Smooth muscle cell of the brain vasculature (primary cell): Measurements from ENCODE around the gene SNURF.
"Not testable (repeated sequence)": the region's sequence is repeated elsewhere in the genome, so short reads cannot be mapped to it uniquely, and the experiment has no call there.

ENCODE experiments used
- DNase-seq: peaks from one replicate; pipeline ENCODE4 v3.0.0-alpha.2; 2012; ENCODE audit warnings: low read depth, low spot score

Gene SNURF, protein sequence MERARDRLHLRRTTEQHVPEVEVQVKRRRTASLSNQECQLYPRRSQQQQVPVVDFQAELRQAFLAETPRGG

DNA sequence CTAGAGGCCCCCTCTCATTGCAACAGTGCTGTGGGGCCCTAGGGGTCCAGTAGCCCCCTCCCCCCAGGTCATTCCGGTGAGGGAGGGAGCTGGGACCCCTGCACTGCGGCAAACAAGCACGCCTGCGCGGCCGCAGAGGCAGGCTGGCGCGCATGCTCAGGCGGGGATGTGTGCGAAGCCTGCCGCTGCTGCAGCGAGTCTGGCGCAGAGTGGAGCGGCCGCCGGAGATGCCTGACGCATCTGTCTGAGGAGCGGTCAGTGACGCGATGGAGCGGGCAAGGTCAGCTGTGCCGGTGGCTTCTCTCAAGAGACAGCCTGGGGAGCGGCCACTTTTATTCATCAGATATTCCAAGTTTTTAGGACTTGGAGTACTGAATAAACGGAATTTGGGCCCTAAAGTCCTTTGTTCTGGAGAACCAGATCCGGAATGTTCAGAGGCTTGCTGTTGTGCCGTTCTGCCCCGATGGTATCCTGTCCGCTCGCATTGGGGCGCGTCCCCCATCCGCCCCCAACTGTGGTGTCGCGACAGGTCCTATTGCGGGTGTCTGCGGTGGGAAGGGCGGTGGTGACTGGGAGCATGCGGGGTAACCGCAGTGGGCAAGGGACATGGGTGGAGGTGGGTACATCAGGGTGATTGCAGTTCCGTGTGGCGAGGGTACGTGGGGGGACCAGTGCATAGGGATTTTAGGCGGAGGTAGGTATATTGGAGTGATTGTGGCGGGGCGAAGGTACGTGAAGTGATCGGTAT lies at the start of gene SNURF, which contains the start of gene SNRPN:
Gene SNURF (plus strand): TSS at position 205 of the 748 bp plus-strand sequence. CDS start 62 bp downstream, at position 267.
Gene SNRPN (plus strand): TSS at position 205 of the 748 bp plus-strand sequence. CDS start 19,467 bp downstream, outside the sequence.
- peak; percentile 12 for DNase-seq

DNA sequence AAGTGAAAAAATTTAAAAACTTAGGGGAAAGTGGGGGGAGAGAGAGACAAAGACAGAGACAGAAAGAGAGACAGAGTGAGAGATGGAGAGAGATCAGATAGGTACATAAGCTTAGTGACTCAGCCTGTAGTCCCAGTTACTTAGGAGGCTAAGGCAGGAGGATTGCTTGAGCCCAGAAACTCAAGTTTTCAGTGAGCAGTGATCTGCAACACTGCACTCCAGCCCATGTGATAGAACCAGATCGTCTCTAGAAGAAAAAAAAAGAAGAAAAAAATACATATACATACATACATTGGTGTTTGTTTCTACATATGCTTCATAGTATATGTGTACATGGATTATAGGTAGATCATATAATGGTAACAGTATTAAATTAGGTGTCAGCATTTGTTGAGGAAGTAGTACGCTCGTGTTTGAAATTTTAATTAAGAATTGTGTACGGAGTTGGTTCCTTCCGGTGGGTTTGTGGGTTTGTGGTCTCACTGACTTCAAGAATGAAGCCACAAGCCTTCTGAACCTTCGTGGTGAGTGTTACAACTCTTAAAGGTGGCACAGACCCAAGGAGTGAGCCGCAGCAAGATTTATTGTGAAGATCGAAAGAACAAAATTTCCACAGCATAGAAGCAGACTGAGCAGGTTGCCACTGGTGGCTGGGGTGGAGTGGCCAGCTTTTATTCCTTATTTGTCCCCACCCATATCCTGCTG lies 38.3 kb upstream of the SNURF start:
- no peak for DNase-seq

DNA sequence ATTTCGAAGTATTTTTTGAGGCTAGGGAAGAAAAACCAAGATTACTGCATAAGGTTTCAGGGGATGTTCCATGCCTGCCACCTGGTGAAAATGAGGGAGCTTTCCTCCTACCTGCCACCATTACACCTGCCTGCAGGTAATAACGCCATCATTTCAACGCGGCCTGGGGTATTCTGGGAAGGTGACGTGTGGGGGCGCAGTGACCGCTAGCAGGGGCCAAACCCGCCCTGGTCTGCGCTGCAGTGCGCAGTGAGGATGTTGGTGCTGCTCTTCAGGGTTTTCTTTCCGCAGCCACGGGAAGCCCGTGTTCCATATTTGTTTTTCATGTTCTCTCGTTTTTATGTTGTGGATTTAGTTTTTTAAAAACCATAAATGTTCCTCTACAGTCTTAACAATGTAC lies 37.4 kb upstream of the SNURF start:
- no peak for DNase-seq

DNA sequence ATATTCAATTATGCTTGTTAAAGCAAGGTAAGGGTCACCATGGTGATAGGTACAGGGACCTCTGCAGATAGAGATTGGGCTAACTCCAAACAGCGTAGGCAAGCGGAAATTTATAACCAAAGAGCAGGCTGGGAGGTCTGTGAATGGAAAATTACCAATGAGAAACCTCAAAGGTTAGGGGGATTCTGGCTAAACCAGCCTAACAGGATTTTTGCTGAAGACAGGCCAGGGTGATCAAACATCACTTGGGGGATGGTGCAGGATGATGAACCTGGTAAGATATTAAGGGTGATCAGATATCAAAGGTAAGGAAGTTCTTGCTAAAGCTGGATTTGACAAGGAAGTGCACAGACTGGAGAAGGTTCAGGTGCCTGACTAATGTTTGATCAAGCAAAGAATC lies 35.3 kb upstream of the SNURF start:
- DNase-seq, result no peak

DNA sequence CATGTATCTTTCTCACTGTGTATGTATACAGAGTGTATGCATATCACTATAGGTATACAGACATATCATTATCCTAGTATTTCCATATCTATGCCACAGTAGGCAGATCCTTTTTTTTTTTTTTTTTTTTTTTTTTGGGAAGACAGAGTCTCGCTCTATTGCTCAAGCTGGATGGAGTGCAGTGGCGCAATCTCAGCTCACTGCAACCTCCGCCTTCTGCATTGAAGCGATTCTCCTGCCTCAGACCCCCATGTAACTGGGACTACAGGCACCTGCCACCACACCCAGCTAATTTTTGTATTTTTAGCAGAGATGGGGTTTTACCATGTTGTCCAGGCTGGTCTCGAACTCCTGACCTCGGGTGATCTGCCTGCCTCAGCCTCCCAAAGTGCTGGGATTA lies 32.0 kb upstream of the SNURF start:
- DNase-seq, result not testable (repeated sequence)

DNA sequence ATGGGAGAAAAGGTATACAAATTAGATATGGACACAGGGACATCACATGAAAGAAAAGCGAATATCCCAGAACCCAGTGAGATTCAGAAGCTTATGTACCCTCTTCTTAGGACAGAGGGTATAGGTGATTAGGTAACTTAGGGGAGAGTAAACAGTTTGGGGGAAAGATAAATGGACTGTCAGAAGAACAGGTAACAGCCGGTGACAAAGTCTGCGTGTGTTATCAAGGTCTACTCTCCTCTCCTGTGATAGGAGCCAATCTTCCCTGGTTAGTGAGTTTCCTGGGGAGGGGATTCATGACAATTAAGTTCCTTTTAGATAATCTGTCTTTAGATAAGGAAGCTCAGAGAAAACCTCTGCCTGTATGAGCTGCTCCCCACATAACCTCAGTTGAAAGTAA lies 30.6 kb upstream of the SNURF start:
- no peak for DNase-seq

DNA sequence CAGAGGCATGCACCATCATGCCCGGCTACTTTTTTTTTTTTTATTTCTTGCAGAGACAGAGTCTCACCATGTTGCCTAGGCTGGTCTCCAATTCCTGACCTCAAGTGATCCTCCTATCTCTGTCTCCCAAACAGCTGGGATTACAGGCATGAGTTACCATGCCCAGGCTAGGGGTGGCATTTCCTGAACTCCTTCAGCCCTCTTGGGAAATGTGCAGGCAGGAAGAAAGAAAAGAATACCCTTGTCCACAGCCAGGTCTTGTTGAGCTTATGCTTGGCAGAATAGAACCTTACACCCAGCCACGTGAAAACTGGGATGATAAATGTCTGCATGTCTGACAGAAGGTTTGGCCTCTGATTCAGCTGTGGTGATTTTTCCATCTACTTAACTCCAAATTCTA lies 30.2 kb upstream of the SNURF start:
- DNase-seq, result no peak

DNA sequence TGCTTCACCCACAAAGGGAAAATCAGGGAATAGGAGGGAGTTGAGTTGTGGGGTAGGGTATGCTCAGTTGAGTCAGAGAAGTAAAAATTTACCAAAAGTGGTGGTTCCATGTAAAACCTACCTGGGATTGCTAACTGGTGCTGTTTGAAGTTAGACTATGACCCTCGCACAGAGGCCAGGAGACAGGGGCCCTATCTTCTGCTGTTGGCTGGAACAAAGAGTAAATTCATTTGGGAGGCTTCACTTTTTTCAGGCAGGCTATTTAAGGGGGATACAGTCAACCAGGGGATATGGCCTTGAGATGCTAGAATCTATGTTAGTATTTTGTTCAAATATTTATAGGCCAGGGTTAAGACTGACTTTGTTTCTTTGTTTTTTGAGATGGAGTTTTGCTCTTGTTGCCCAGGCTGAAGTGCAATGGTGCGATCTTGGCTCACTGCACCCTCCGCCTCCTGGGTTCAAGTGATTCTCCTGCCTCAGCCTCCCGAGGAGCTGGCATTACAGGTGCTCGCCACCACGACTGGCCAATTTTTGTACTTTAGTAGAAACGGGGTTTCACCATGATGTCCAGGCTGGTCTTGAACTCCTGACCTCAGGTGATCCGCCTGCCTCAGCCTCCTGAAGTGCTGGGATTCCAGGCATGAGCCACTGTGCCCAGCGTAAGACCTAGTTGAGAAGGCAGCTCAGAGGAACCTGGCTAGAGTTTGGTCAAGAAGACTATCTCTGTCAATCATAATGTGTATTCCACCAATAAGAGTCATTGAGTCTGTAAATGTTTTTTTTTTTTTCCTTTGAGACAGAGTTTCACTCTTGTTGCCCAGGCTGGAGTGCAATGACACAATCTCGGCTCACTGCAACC lies 22.7 kb upstream of the SNURF start:
- DNase-seq, result not testable (repeated sequence)

DNA sequence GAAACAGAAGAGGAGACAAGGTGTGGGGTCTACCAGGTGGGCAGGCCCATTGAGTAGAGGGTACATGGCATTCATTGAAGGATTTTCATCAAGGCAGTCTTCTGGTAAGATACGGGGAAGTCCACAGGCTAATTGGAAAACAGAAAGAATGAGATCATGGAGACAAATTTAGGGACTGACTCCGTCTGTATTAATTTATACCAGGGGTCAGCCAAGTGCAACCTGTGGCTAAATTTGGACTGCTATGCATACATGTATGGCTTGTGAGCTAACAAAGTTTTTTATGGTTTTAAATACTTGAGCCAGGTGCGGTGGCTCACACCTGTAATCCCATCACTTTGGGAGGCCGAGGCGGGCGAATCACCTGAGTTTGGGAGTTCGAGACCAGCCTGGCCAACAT lies 21.1 kb upstream of the SNURF start:
- DNase-seq, result no peak

DNA sequence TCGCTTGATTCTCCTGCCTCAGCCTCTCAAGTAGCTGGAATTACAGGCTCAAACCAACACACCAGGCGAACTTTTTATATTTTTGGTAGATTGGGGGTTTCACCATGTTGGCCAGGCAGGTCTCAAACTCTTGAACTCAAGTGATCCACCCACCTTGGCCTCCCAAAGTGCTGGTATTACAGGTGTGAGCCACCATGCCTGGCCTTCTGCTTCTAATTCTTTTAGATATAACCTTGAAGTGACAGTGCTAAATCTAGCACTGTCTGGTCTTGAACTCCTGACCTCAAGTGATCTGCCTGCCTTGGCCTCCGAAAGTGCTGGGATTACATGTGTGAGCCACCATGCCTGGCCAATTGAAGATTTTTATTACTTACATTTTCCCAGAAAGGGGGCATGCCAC lies 16.6 kb upstream of the SNURF start:
- DNase-seq, result not testable (repeated sequence)

DNA sequence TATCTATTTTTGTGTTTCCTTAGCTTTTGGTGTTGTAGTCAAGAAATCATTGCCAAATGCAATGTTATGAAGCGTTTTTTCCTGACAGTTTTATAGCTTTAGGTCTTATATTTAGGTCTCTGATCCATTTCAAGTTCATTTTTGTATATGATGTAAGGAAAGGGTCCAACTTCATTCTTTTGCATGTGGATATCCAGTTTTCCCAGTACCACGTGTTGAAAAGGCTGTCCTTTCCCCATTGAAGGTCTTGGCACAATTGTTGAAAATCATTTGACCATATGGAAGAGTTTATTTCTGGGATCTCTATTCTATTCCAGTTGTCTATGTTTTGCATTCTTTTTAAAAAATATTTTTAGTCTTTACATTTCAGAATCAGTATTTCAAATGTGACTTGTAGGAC lies 14.6 kb upstream of the SNURF start:
- no peak for DNase-seq

DNA sequence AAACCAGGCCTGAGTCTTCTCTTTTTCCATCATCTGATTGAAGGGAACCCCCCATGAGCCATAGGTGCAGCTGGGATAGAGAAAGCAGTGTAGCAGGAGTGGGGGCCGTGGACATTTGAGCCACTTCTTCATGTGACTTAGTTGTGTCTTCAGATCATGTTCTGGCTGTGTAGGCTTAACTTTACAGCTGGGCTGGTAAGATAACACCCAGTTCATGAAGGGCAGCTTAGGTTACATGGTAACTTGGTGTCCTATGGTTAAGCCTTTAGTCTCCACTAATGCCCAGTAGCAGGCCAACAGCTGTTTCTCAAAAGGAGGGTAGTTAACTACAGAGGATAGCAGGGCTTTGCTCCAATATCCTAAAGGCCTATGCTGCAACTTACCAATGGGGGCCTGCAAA lies 11.4 kb upstream of the SNURF start:
- DNase-seq, result no peak

DNA sequence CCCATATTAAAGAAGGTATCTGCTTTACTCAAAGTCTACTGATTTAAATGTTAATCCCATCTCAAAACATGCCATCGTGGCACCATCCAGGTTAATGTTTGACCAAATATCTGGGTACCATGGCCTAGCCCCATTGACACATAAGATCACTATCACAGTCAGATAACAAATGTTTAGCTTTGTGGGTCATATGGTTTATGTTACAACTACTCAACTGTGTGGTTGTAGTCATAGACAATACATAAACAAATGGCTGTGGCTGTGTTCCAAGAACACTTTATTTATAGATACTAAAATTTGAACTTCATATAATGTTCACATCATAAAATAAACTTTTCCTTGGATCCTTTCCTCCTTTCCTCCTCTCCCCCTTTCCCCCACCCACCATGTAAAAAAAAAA lies 9.8 kb upstream of the SNURF start:
- no peak for DNase-seq

DNA sequence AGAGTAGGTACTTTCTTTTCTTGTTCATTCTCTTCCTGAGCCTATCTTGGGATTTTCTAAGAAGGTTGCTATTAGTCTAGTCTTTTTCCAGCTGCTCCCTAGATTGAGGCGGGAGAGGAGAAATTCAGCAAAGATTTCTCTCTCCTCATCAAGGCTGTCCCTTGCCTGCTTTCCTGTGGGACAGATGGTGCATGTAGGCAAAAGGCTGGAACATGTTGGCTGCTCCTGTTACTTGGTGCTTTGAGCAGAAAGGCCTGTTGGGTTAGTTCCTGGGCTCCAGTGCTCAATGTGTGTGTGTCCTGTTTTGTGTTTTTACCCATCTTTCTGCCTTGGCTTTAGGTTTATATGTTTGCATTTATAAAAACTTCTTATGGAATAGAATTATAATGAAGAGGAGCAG lies 9.1 kb upstream of the SNURF start:
- no peak for DNase-seq

DNA sequence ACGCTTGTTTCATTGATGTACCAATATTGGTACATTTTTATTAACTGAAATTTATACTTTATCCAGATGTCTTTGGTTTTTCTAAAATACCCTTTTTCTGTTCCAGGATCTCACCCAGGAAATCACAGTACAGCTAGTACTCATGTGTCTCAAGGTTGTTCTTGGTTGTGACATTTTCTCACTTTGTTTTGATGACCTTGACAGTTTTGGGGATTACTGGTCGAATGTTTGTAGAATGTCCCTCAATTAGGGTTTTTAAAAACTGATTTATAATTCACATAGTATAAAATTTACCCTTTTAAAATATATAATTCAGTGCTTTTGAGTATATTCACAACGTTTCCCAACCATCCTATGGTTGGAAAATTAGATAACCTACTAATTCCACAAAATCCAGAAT lies 6.3 kb upstream of the SNURF start:
- DNase-seq, result no peak

DNA sequence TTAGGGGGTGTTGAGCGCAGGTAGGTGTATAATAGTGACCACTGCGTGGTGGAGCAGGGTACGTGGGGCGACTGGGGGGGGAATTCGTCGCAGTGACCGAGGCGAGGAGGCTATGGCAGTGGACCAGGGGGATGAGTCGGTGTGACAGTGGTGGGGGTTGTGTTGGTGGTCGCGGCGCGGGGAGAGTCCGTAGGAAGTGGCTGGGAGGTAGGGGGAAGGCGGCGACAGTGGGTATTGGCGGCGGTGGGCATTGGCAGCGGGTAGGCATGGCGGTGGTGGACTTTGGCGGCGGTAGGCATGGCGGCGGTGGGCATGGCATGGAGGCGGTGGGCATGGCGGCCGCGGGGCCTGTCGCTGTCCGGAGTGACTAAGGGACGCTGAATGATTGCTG lies 739 bp downstream of the SNURF start:
- DNase-seq, result no peak

DNA sequence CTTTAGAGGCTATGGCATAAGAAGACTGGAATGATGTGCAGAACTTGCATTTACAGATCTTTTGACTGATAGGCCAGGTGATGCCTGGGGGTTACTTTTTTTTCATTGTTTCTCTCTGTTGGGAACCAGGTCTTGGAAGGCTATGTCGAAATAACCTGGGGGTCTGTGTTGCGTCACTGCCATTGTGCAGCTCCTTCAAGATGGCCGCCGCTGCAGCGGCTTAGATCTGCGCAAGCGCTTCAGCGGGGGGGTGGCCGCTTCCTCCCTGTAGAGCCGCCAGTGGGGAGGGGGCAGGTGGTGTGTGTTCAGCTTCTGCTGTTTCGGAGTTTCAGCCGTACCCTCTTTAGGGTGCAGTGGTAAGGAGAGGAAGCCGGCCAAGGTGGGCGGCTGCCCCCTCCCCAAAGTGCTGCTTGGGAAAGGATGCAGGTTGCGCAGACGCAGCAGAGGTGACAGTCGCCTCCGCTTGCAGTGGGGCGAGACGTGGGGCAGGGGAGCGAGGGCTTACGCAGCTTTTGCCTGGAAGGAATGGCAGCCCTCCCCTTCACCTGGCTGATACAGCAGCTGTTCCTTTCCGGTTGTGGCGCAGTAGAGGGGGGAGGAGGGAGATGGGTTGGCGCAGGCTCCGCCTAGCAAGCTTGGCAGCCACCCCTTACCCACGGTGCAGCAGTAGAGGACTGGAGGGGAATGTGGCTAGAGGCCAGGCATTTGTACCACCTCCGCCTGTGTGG lies 1.5 kb downstream of the SNURF start:
- peak; percentile 26 for DNase-seq

DNA sequence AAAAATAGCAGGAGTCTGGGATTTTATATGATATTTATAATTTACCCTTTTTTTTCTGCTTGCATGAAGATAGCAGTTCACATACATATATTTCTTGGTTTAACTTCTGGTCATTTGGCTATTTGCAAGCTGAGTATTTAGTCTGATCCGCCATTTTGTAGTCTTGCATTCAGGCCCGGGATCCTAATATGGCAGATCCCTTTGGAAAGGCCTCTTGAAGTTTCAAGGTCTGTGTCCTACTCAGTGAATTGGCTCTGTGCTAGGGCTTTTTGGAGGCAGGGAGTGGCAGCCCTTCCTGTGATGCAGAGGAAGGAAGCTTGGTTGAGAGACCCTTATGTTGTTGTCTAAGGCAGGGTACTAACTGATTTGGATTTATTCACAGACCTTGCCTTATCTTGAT lies 2.9 kb downstream of the SNURF start:
- DNase-seq, result no peak

DNA sequence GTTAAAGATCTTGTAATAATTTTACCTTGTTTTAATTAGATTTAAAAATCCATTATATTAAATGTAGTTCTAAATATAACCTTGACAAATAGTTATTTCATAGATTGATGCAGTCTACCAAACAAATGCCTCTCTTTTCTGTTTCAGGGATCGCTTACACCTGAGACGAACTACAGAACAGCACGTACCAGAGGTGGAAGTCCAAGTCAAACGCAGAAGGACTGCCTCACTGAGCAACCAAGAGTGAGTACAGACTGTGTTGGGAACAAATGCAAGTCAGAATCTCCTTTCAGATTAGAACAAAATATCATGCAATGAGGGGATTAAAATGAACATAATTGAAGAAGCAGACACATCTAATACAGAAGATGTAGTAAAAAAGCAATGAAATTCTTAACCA lies 7.2 kb downstream of the SNURF start:
- DNase-seq, result no peak

DNA sequence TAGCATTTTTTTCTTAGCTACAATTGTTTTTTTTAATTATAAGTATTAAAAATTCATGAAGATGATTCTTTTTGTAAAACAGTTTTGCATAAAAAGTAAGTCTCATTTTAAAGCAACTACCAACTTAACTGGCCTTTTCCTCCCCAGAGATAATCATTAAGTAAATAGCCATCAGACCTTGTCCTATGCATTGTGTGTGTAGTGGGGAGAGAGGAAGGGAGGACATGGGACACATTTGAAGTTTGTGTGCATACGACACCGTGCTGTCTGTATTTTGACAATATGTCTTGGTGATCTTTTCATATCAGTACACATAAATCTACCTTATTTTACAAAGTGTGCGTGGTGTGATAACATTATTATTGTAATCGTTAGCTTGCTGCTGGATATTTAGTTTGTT lies 8.1 kb downstream of the SNURF start:
- DNase-seq, result no peak

DNA sequence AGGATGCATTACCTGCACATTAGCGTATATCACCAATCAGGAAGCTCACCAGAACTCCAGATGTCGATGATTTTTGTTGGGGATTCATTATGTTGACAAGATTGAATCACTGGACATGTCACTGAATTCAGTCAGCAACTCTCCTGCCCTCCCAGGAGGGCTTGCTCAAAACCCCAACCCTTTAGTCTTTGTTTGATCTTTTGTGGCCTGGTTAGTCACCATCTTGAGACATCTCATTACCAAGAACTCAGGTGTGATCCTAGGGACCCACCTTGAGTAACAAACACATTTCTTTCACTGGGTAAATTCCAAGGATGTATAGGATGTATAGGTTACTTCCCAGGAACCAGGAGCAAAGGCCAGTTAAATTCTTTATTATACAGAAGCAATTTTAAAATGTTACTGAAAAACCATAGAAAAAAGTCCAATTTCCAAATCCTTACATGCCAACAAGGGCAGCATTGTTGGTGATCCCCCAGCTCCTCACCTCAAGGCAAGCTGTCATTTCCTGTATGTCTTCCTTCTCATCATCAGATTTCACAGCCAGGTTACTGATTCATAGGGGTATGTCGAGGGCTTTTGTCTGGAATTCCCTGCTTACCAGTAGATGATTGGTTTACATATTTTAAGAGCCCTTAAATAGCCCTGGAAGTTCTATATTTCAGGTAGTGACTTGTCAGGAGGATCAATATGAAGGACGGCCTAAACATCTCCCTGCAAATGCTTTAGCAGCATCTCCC lies 11.7 kb downstream of the SNURF start:
- DNase-seq, result no peak
